ENCODE results near the gene STEAP1B. TPM values are rescaled to one million over a fixed set of nuclear protein-coding genes. Genes with fewer than 3 reads are reported as not detected.

STEAP1B gene
- total RNA-seq, 1 experiment from 2014 or later = 0.27 TPM

- Histone ChIP-seq H3K4me2 (ENCODE audit: low read length) (no peak overlapping the region), H3K4me1 (ENCODE audit: control insufficient read depth in 1 of 2, insufficient read depth in 2 of 2, low read length in 2 of 2) (peaks cover 0 to 7% of the 10 kb centered on the region in 2 experiments; a peak in 2 of 4 replicates), H4K20me1 (ENCODE audit: insufficient read depth) (no peaks in the 10 kb centered on the region), H3K4me3 (replicated peaks in 1 of 2; ENCODE audit: low read depth in 1 of 2, low read length in 2 of 2) (no peak overlapping the region), H2AFZ (ENCODE audit: low read depth, low read length, poor library complexity, severe bottlenecking) (no peak overlapping the region), H3K36me3 (ENCODE audit: control insufficient read depth in 1 of 2, insufficient read depth in 2 of 2, low read length in 2 of 2) (no peaks in the 10 kb centered on the region), H3K27me3 (ENCODE audit: insufficient read depth, low read length) (no peaks in the 10 kb centered on the region), H3K27ac (ENCODE audit: low read depth, low read length) (no peak overlapping the region), H3K9ac (ENCODE audit: low read length) (no peak overlapping the region), H3K9me2 (ENCODE audit: insufficient read depth) (no peaks in the 10 kb centered on the region), H3K79me2 (ENCODE audit: insufficient read depth, low read length) (no peaks in the 10 kb centered on the region), H3K9me3 (ENCODE audit: control insufficient read depth in 1 of 2, insufficient read depth in 1 of 2, low read depth in 1 of 2, low read length in 2 of 2) (no peaks in the 10 kb centered on the region)
- ATAC-seq (no peak), DNase-seq (ENCODE audit: low read depth, low spot score) (no peak)
- no TSS peak for BruUV-seq (replicated peaks)
- ChIA-PET POLR2A (no interaction called here), RAD21 (ENCODE audit: low non-redundant PET in 1 of 2, low total read pairs in 2 of 2, uncharacterized antibody in 2 of 2, unreplicated experiment in 2 of 2) (no interaction called here), CTCF (no interaction called here)
- intact Hi-C loops (cut with micrococcal nuclease) = no loop called here
- no peak for TF ChIP-seq POLR2A (IDR thresholded peaks at IDR 0.05; ENCODE audit: borderline replicate concordance, extremely low read depth, insufficient read depth, insufficient read length)
- TF ChIP-seq CBX3 (IDR thresholded peaks at IDR 0.05; ENCODE audit: low read depth) = no peak
Observed at GRCh38 chr7:22445140-22445743, 54.7 kb downstream of the STEAP1B start.

- RAD21 ChIA-PET (ENCODE audit: low non-redundant PET in 1 of 2, low total read pairs in 2 of 2, uncharacterized antibody in 2 of 2, unreplicated experiment in 2 of 2) = no interaction called here
- CTCF ChIA-PET = no interaction called here
- no peak overlapping the region for H3K9ac ChIP-seq (ENCODE audit: low read length)
- BruUV-seq (replicated peaks) = no TSS peak
- H2AFZ ChIP-seq (ENCODE audit: low read depth, low read length, poor library complexity, severe bottlenecking) = no peak overlapping the region
- H3K36me3 ChIP-seq (ENCODE audit: control insufficient read depth in 1 of 2, insufficient read depth in 2 of 2, low read length in 2 of 2) = no peaks in the 10 kb centered on the region
- ATAC-seq = no peak
- H3K4me1 ChIP-seq (ENCODE audit: control insufficient read depth in 1 of 2, insufficient read depth in 2 of 2, low read length in 2 of 2) = peaks cover 0 to 7% of the 10 kb centered on the region in 2 experiments; a peak in 2 of 4 replicates
- H3K9me3 ChIP-seq (ENCODE audit: control insufficient read depth in 1 of 2, insufficient read depth in 1 of 2, low read depth in 1 of 2, low read length in 2 of 2) = no peaks in the 10 kb centered on the region
- H3K4me2 ChIP-seq (ENCODE audit: low read length) = no peak overlapping the region
- H3K9me2 ChIP-seq (ENCODE audit: insufficient read depth) = no peaks in the 10 kb centered on the region
- H3K27me3 ChIP-seq (ENCODE audit: insufficient read depth, low read length) = no peaks in the 10 kb centered on the region
- intact Hi-C loops (cut with micrococcal nuclease) = no loop called here
- no peak for TF ChIP-seq REST (IDR thresholded peaks at IDR 0.05; ENCODE audit: low read depth)
- TF ChIP-seq ELF1 (IDR thresholded peaks at IDR 0.05; ENCODE audit: borderline replicate concordance, low read depth) = no peak
- no peak for TF ChIP-seq CBX3 (IDR thresholded peaks at IDR 0.05; ENCODE audit: low read depth)
- no peak for TF ChIP-seq FOSL1 (IDR thresholded peaks at IDR 0.05; ENCODE audit: low read depth)
- TF ChIP-seq ZNF274 (IDR thresholded peaks at IDR 0.05; ENCODE audit: low read depth, low read length) = no peak
- TF ChIP-seq CTCF (IDR thresholded peaks at IDR 0.05 in 2 of 3, conservative IDR thresholded peaks at IDR 0.05 in 1 of 3; ENCODE audit: borderline replicate concordance in 1 of 3, insufficient read depth in 1 of 3, low read depth in 2 of 3, low read length in 2 of 3) = no peak
- TF ChIP-seq MAX (IDR thresholded peaks at IDR 0.05) = no peak
- POLR2A ChIA-PET = interaction anchor here (0.6 kb wide), 1 partner anchor 274 kb away, joined by 6 read pairs; no protein-coding TSS in a partner anchor
- no peaks in the 10 kb centered on the region for H3K79me2 ChIP-seq (ENCODE audit: insufficient read depth, low read length)
- no peak for DNase-seq (ENCODE audit: low read depth, low spot score)
- no peaks in the 10 kb centered on the region for H4K20me1 ChIP-seq (ENCODE audit: insufficient read depth)
- no peak overlapping the region for H3K4me3 ChIP-seq (replicated peaks in 1 of 2; ENCODE audit: low read depth in 1 of 2, low read length in 2 of 2)
- no peak overlapping the region for H3K27ac ChIP-seq (ENCODE audit: low read depth, low read length)
Observed at GRCh38 chr7:22444181-22444971, 55.6 kb downstream of the STEAP1B start.

All from HCT116 (cell line).